ENCODE results near the gene PPP1R27.

DNA sequence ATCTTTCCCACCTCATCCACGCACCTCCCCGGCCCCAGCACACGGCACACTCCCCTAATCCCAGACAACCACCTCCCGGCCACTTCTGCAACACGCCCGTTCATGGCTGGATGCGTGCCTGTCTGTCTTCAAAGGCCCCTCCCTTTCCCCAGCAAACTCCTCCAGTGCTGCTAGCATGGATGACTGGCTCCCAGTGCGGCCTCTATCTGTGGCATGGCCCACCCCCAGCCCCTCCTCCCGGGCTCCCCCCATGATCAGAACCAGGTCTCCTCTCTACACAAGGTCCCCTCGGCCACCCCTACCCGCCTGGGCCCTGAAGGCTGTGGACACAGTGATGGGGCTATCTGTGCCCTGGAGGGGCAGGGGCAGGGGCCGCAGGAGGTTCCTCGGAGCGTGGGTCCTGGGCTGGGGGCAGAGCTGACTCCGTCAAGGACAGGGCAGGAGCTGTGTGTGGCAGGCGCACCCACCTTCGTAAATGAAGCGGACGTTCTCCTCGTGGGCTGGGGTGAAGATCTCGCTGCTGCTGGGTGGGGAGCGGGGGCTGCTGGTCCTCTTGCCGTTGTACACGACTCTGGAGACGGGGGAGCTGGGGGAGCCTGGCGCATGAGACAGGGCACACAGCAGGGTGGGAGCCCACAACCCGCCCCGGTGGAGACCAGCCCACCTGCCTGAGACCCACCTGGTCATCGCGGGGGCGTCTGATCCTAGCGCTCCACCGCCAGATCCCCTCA lies 10.9 kb downstream of the PPP1R27 start:
- TF ChIP-seq, protein P1, sequence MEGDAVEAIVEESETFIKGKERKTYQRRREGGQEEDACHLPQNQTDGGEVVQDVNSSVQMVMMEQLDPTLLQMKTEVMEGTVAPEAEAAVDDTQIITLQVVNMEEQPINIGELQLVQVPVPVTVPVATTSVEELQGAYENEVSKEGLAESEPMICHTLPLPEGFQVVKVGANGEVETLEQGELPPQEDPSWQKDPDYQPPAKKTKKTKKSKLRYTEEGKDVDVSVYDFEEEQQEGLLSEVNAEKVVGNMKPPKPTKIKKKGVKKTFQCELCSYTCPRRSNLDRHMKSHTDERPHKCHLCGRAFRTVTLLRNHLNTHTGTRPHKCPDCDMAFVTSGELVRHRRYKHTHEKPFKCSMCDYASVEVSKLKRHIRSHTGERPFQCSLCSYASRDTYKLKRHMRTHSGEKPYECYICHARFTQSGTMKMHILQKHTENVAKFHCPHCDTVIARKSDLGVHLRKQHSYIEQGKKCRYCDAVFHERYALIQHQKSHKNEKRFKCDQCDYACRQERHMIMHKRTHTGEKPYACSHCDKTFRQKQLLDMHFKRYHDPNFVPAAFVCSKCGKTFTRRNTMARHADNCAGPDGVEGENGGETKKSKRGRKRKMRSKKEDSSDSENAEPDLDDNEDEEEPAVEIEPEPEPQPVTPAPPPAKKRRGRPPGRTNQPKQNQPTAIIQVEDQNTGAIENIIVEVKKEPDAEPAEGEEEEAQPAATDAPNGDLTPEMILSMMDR (IDR thresholded peaks at IDR 0.05), result no peak
- TF ChIP-seq POLR2A (IDR thresholded peaks at IDR 0.05), result no peak
